CD4-positive, alpha-beta T cell treated with Interferon alpha-2 for 1 hour (primary cell): ENCODE measurements around the gene RASGRF1.
"Not testable (repeated sequence)": the region's sequence is repeated elsewhere in the genome, so short reads cannot be mapped to it uniquely, and the experiment has no call there.

Source experiments
- DNase-seq, 2 donors: peaks; one replicate each; pipeline ENCODE4 v3.0.0-alpha.2; 2020 to 2022

RASGRF1 gene

GRCh38 chr15:79035814-79036213 lies 54.8 kb downstream of the RASGRF1 start:
- no peak for DNase-seq

GRCh38 chr15:79035111-79035601 lies 55.4 kb downstream of the RASGRF1 start:
- no peak for DNase-seq

GRCh38 chr15:79034284-79034683 lies 56.3 kb downstream of the RASGRF1 start:
- no peak for DNase-seq

- no peak for DNase-seq
Observed at GRCh38 chr15:79032656-79033055, 57.9 kb downstream of the RASGRF1 start.

GRCh38 chr15:79031821-79032220 lies 58.8 kb downstream of the RASGRF1 start:
- DNase-seq = no peak

GRCh38 chr15:79031201-79031600 lies 59.4 kb downstream of the RASGRF1 start:
- DNase-seq = no peak

GRCh38 chr15:79030470-79030869 lies 60.1 kb downstream of the RASGRF1 start:
- no peak for DNase-seq

- peak in 1 of 2 donors; percentile 9 for DNase-seq
Observed at GRCh38 chr15:79028411-79028964, 62.1 kb downstream of the RASGRF1 start.

- no peak for DNase-seq
Observed at GRCh38 chr15:79027532-79028410, 62.8 kb downstream of the RASGRF1 start.

- DNase-seq = no peak
Observed at GRCh38 chr15:79025802-79026201, 64.8 kb downstream of the RASGRF1 start.

GRCh38 chr15:79025201-79025600 lies 65.4 kb downstream of the RASGRF1 start:
- DNase-seq = peak; percentile 9 to 30

GRCh38 chr15:79024493-79024892 lies 66.1 kb downstream of the RASGRF1 start:
- not testable (repeated sequence) for DNase-seq

GRCh38 chr15:79023918-79024317 lies 66.7 kb downstream of the RASGRF1 start:
- no peak for DNase-seq

- no peak for DNase-seq
Observed at GRCh38 chr15:79023546-79023890, 67.1 kb downstream of the RASGRF1 start.

- DNase-seq = no peak
Observed at GRCh38 chr15:79018960-79019359, 71.6 kb downstream of the RASGRF1 start.

GRCh38 chr15:79017953-79018352 lies 72.6 kb downstream of the RASGRF1 start:
- no peak for DNase-seq

GRCh38 chr15:79016527-79017170 lies 73.9 kb downstream of the RASGRF1 start:
- no peak for DNase-seq

- no peak for DNase-seq
Observed at GRCh38 chr15:79015416-79015815, 75.2 kb downstream of the RASGRF1 start.

- DNase-seq = no peak
Observed at GRCh38 chr15:79010278-79010677, 80.3 kb downstream of the RASGRF1 start.

- no peak for DNase-seq
Observed at GRCh38 chr15:79009379-79009778, 81.2 kb downstream of the RASGRF1 start.

GRCh38 chr15:79008659-79009058 lies 81.9 kb downstream of the RASGRF1 start:
- DNase-seq = no peak

GRCh38 chr15:79007066-79007465 lies 83.5 kb downstream of the RASGRF1 start:
- DNase-seq = peak; percentile 13 to 40

GRCh38 chr15:79006071-79006470 lies 84.5 kb downstream of the RASGRF1 start:
- DNase-seq = no peak

- peak in 1 of 2 donors; percentile 42 for DNase-seq
Observed at GRCh38 chr15:79004336-79004735, 86.2 kb downstream of the RASGRF1 start.
